ENCODE measurements around the gene WWOX.

The WWOX gene

DNA sequence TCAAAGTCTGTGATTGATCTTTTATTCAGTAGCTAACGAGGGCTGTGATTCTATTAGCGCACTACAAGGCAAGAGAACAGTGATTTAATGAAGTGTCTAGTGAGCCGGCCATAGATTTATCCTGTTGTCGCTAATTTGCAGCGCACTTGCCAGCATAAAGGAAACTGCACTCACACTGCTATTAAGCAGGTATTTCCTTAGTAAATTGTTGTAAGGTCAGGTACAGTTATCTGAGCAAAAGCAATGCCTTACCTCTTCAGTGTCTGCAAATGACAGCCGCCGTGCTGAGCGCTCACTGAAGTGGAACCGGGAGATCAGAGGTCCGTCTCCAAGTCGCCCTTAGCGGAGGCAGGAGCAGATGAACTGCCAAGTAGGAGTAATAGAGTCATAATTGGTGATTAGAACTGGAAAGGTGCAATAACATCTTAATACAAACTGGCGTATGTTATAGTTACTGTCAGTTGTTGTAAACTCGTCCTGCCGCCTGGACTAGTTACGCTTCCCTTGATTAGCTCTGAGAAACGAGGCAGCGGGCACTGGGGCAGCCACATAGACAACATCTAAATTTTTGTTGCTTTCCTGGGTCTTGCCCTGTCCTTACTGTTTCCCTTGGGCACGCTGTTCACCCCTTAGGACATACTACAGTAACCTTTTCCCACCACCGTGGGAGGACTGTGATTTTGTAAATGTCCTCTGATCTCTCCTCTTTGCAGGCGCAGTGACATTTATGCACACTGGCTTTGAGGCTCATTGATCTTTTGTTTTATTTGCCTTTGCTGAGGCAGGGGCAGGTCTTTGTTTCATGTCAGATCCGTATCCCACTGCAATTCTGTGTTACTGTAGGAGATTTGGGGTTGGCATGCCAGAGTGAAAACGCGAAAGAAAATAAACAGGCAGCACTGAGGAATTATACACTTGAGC, 363.1 kb downstream of the WWOX start:
- peak; percentile 21 for DNase-seq (ENCODE audit: low read depth, low spot score)

- DNase-seq (ENCODE audit: low read depth, low spot score) = no peak
These were observed 364.1 kb downstream of the WWOX start for GRCh38 chr16:78463591-78463990.

DNA sequence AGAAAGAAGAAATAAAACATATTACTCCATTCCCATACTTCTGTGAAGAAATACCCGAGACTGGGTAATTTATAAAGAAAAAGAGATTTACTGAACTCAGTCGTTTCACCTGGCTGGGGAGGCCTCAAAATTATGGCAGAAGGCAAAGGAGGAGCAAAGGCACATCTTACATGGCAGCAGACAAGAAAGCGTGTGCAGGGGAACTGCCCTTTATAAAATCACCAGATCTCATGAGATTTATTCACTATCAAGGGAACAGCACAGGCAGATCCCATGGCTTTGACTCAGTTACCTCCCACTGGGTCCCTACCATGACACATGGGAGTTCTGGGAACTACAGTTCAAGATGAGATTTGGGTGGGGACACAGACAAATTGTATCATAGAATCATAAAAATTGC, 365.4 kb downstream of the WWOX start:
- DNase-seq (ENCODE audit: low read depth, low spot score) = no peak

GRCh38 chr16:78465730-78466129, 366.3 kb downstream of the WWOX start:
- no peak for DNase-seq (ENCODE audit: low read depth, low spot score)

DNA sequence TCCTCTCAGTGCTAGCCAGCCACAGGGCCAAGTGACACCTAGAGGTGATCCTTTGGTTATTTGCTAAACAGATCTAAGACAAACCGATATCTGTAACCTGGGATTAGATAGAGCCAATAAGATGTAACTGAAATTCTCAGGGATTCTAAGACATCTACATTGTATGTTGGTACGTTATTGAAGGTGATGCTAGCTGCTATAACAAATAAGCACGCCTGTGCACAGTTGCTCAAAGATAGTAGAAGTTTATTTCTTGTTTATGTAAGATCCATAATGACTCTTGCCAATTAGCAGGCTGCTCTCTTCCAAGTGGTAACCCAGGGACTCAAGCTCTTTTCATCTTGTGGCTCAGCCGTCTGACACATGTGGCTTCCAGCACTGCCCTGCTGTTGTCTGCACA, 370.3 kb downstream of the WWOX start:
- no peak for DNase-seq (ENCODE audit: low read depth, low spot score)

- DNase-seq (ENCODE audit: low read depth, low spot score) = no peak
These were observed 373.7 kb downstream of the WWOX start for GRCh38 chr16:78473031-78473699.

- no peak for DNase-seq (ENCODE audit: low read depth, low spot score)
These were observed 375.3 kb downstream of the WWOX start for GRCh38 chr16:78474762-78475161.

GRCh38 chr16:78476615-78477014, 377.2 kb downstream of the WWOX start:
- DNase-seq (ENCODE audit: low read depth, low spot score) = no peak

DNA sequence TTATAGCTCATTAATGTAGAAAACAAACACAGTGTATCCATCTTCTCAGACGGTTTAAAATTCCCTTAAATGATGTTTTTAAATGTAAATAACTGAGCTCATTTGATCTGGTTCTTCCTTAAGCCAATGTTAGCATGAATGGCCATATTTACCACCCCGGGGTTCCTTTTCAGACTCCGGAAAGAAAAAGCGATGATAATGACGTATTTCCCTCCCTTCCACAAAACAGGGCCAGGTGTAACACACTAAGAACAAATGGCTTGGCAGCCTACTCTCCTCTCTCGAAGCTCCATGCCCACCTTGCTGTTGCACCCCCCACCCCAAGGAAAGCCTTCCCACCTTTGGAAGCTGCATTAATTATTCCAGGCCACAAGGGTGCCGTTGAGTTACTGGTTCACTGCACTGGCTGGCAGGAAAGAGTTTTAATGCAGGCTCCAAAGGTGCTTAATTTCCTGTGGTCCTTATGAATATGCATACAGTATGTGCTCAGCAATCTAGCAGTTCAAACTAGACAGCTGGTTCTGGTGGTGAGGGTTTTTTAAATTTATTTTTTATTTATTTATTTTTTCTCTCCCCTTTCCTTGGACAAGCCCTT, 378.9 kb downstream of the WWOX start:
- DNase-seq (ENCODE audit: low read depth, low spot score) = peak; percentile 34

- no peak for DNase-seq (ENCODE audit: low read depth, low spot score)
These were observed 380.3 kb downstream of the WWOX start for GRCh38 chr16:78479723-78480122.

- no peak for DNase-seq (ENCODE audit: low read depth, low spot score)
These were observed 381.1 kb downstream of the WWOX start for GRCh38 chr16:78480588-78480987.

- no peak for DNase-seq (ENCODE audit: low read depth, low spot score)
These were observed 383.9 kb downstream of the WWOX start for GRCh38 chr16:78483124-78483992.

GRCh38 chr16:78484509-78485058, 385.1 kb downstream of the WWOX start:
- DNase-seq (ENCODE audit: low read depth, low spot score) = no peak

DNA sequence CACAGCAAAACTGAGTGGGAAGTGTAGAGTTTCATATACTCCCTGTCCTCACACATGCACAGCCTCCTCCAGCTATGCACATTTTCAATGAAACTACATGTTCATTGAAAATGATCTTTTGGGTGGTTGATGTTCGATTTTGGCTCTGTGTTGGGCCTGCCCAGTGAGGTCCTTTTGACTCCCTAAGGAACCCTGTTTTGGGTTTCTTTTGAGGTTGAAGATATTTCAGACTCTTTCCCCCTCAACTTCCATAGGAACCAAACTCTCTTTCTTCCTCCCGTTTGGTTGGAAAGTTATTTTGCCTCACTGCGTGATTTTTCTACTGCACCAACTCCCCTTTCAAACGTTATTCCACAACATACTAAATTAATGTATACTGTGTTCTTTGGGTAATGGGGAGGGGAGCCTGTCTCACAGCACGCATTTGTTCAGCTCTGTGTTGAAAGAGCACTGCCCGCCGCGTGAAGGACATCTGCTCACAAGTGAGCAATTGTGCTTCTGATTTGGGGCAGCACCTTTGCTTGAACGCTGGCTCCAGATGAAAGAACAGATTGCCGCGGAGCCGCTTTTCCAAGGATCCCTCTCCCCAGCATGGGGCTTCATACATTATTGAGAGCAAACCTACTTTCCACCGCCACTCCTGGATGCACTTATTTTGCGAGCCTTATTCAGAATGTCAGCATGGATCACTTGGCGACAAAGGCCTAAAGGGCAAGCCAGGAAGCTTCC, 385.9 kb downstream of the WWOX start:
- DNase-seq (ENCODE audit: low read depth, low spot score) = no peak

DNA sequence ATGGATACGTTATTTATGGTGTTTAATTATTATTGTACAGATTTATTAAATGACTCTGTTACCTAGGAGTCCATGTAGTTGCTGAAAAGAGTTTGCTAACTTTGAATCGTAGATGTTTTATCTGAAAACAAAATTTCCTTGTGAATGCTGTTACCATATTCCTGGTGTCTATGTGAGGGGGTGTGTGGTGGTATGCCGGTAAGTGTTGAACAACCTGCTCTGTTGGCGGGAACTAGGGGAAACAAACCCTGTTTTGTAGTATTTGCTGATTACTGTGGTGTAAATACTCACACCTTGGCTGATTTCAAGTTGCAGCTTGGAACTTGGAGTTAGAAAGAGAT, 386.4 kb downstream of the WWOX start:
- DNase-seq (ENCODE audit: low read depth, low spot score) = no peak

DNA sequence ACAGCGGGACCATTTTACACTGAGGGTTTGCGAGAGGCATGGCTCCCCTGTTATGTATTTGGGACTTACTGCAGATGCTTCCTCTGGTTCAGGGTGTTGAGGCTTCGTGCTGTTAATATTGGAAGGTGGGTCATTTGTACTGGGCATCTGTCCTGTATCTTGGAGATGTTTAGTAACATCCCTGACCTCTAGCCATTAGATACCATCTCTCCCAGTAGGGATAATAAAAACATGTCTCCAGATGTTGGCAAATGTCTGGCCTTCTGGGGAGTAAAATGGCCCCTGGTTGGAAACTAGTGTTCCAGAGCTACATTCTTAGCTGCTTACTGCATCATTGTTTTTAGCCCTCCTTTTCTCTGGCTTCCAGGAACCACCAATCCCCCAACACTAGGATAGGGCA, 388.0 kb downstream of the WWOX start:
- no peak for DNase-seq (ENCODE audit: low read depth, low spot score)

DNA sequence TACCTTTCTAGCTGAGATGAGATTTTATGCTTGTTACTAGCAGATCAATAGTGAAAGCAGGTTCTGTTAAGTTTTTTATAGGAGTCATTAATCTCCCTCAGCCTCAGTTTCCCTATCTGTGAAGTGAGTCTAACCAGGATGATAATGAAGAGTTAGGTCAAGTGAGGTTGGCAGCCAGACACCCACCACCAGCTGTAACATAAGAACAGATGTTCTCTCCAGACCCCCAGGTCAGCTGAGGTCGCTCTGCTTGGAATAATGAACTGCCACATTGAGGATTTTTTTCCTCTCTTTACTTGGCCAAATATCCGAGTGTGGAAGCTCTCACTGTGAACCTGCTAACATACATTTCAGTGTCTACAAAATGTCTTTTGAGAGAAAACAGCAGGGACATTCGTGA, 389.6 kb downstream of the WWOX start:
- DNase-seq (ENCODE audit: low read depth, low spot score) = no peak

- DNase-seq (ENCODE audit: low read depth, low spot score) = no peak
These were observed 390.2 kb downstream of the WWOX start for GRCh38 chr16:78489631-78490030.

- DNase-seq (ENCODE audit: low read depth, low spot score) = no peak
These were observed 391.0 kb downstream of the WWOX start for GRCh38 chr16:78490431-78490830.

GRCh38 chr16:78490847-78491246, 391.4 kb downstream of the WWOX start:
- no peak for DNase-seq (ENCODE audit: low read depth, low spot score)

DNA sequence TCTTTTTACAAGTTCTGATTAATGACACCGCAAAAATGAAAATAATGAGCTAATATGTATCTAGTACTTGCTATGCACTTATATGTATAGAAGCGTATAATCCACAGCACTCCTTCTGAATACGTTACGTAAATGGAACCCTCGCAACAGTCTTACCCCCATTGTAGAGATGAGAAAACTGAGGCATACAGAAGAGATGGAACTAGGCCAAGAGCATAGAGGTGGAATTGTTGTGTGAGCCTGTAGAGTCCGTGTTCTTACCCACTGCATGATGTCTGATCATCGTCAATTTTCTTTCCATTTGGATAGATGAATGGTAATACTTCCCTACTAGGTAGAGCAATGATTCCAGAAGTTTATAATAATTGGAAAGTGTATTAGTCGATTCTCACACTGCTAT, 394.1 kb downstream of the WWOX start:
- no peak for DNase-seq (ENCODE audit: low read depth, low spot score)
